Transverse colon (tissue), 3 donors: ENCODE results near the gene ATMIN.

Source experiments
- POLR2A ChIP-seq: fragments of 450-650 bp; IDR thresholded peaks from one replicate; pipeline ENCODE4 v1.6.1; 2016; ENCODE audit warnings: antibody characterized with exemption, mild to moderate bottlenecking, moderate library complexity
- TF ChIP-seq, protein P1 (sequence below), 5 experiments: fragments of 200-600 bp in 3 of 5; fragments of 450-650 bp in 2 of 5; sonication (generic) in 3 of 5; IDR thresholded peaks; 1 replicate in 2 of 5; 2 replicates in 3 of 5; pipeline ENCODE4 v1.5.1; 2016 to 2017; ENCODE audit warnings: antibody characterized with exemption in 5 of 5, inconsistent platforms in 3 of 5, mild to moderate bottlenecking in 2 of 5, moderate library complexity in 1 of 5

DNA sequence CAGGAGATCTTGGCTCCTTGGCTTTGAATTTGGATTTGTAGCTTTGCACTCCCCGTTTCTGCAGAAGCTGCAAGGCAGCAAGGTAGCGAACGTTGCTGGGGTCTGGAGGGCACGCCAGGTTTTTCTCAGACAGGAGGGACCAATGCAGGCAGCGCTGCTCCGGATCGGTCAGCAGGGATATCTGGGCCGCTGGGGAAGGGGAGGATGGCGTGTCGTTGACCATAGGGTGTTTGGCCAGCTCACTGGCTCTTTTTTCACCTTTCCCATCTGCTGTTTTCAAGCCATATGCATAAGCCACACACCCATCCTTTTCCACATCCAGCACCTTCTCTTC lies 25.6 kb downstream of the ATMIN start:
- TF ChIP-seq, protein P1, sequence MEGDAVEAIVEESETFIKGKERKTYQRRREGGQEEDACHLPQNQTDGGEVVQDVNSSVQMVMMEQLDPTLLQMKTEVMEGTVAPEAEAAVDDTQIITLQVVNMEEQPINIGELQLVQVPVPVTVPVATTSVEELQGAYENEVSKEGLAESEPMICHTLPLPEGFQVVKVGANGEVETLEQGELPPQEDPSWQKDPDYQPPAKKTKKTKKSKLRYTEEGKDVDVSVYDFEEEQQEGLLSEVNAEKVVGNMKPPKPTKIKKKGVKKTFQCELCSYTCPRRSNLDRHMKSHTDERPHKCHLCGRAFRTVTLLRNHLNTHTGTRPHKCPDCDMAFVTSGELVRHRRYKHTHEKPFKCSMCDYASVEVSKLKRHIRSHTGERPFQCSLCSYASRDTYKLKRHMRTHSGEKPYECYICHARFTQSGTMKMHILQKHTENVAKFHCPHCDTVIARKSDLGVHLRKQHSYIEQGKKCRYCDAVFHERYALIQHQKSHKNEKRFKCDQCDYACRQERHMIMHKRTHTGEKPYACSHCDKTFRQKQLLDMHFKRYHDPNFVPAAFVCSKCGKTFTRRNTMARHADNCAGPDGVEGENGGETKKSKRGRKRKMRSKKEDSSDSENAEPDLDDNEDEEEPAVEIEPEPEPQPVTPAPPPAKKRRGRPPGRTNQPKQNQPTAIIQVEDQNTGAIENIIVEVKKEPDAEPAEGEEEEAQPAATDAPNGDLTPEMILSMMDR (IDR thresholded peaks at IDR 0.05) = no peak
- TF ChIP-seq POLR2A = no peak
